ENCODE measurements around the gene RNF150. TPM values are rescaled to one million over a fixed set of nuclear protein-coding genes. Genes with fewer than 3 reads are reported as not detected.

Gene RNF150
- total and polyA plus RNA-seq, 2 of the 8 experiments (the other 6 are each of a cell fraction or from before 2014, with no cell fraction given) = 3.4 to 4.8 TPM

GRCh38 chr4:141080668-141081067 is 52.6 kb downstream of the RNF150 start:
- ChIA-PET POLR2A (ENCODE audit: partially characterized antibody) (no interaction called here), CTCF (ENCODE audit: partially characterized antibody) (no interaction called here)
- Histone ChIP-seq H3K23me2 (ENCODE audit: low read depth, low read length) (no peaks in the 10 kb centered on the region), H3K36me3 (ENCODE audit: control insufficient read depth in 2 of 4, insufficient read depth in 4 of 4, low read length in 3 of 4) (no peaks in the 10 kb centered on the region), H2AK5ac (ENCODE audit: low read depth, low read length) (no peak overlapping the region), H4K8ac (ENCODE audit: extremely low read depth, insufficient read depth, low read length) (no peak overlapping the region), H2BK15ac (ENCODE audit: low read length) (no peak overlapping the region), H3K27ac (ENCODE audit: low read depth, low read length) (no peak overlapping the region), H2BK20ac (ENCODE audit: low read length) (no peak overlapping the region), H3K79me1 (ENCODE audit: low read depth, low read length) (no peaks in the 10 kb centered on the region), H4K20me1 (replicated peaks in 1 of 2; ENCODE audit: control insufficient read depth in 1 of 2, insufficient read depth in 2 of 2, low read length in 2 of 2) (no peaks in the 10 kb centered on the region), H3K79me2 (ENCODE audit: control insufficient read depth in 1 of 2, insufficient read depth in 2 of 2, low read length in 2 of 2) (no peaks in the 10 kb centered on the region), H2BK120ac (replicated peaks; ENCODE audit: low read depth, low read length) (no peak overlapping the region), H3K4me1 (replicated peaks in 1 of 4; ENCODE audit: control insufficient read depth in 3 of 4, insufficient read depth in 4 of 4, low read length in 3 of 4) (peaks cover 0 to 5% (median 3%) of the 10 kb centered on the region in 4 experiments; a peak in 3 of 7 replicates), H2AFZ (ENCODE audit: low read length) (no peak overlapping the region), H4K5ac (ENCODE audit: insufficient read length, low read depth, low read length) (no peak overlapping the region), H3K14ac (ENCODE audit: insufficient read length) (no peak overlapping the region), H3K4ac (replicated peaks; ENCODE audit: insufficient read length, low read depth, low read length) (no peak overlapping the region), H4K91ac (replicated peaks; ENCODE audit: insufficient read length, low read length) (no peak overlapping the region), H2BK12ac (ENCODE audit: low read depth, low read length) (no peak overlapping the region), H3K18ac (ENCODE audit: extremely low read depth, low read length) (no peak overlapping the region), H3K23ac (ENCODE audit: insufficient read length) (no peak overlapping the region), H3K9ac (replicated peaks in 1 of 4; ENCODE audit: extremely low read depth in 1 of 4, low read depth in 3 of 4, low read length in 3 of 4) (no peak overlapping the region), H3K4me2 (ENCODE audit: insufficient read depth in 1 of 2, low read depth in 2 of 2, low read length in 2 of 2) (no peak overlapping the region), H3K27me3 (replicated peaks in 1 of 4; ENCODE audit: control insufficient read depth in 3 of 4, extremely low read depth in 1 of 4, insufficient read depth in 3 of 4, low read length in 3 of 4) (no peaks in the 10 kb centered on the region), H2BK5ac (ENCODE audit: low read depth, low read length) (no peak overlapping the region), H3K9me3 (ENCODE audit: insufficient read depth in 2 of 2, low read depth in 1 of 2, low read length in 1 of 2) (peaks cover 0 to 5% of the 10 kb centered on the region in 2 experiments; a peak in 1 of 4 replicates), H3K56ac (replicated peaks; ENCODE audit: insufficient read length, low read depth, low read length) (no peak overlapping the region), H3K4me3 (ENCODE audit: extremely low read depth in 1 of 4, insufficient read depth in 2 of 4, low read depth in 3 of 4, low read length in 4 of 4) (no peak overlapping the region)
- 82% methylated on average over 8 of the region's 8 CpGs; no CpG with 5 or more reads in 1 of the 2 experiments for WGBS, 2 experiments (ENCODE audit: extremely low coverage in 1 of 2, insufficient coverage in 1 of 2, insufficient read length in 1 of 2, insufficient replicate concordance in 2 of 2, low coverage in 1 of 2, low lambda C conversion rate in 2 of 2, missing lambda C conversion rate in 1 of 2)
- no peak for DNase-seq (ENCODE audit: low read depth in 1 of 2, low spot score in 2 of 2)
- FAIRE-seq = no peak
- TF ChIP-seq ATF2 (IDR thresholded peaks at IDR 0.05; ENCODE audit: low read length) (no peak), SUZ12 (IDR thresholded peaks at IDR 0.05; ENCODE audit: low read length) (no peak), CBX5 (IDR thresholded peaks at IDR 0.05; ENCODE audit: low read depth, low read length) (no peak), E2F6 (IDR thresholded peaks at IDR 0.05) (no peak), TAF7 (optimal IDR thresholded peaks at IDR 0.05; ENCODE audit: borderline replicate concordance, low read depth, low read length) (no peak), ZNF274 (IDR thresholded peaks at IDR 0.05; ENCODE audit: borderline replicate concordance, extremely low read depth, low read length) (no peak), TCF12 (IDR thresholded peaks at IDR 0.05; ENCODE audit: low read depth, low read length) (no peak), TEAD4 (IDR thresholded peaks at IDR 0.05; ENCODE audit: low read depth, low read length) (no peak), PHF8 (conservative IDR thresholded peaks at IDR 0.05; ENCODE audit: low read depth, low read length) (no peak), RXRA (IDR thresholded peaks at IDR 0.05; ENCODE audit: insufficient read depth, low read depth, low read length) (no peak), CBX8 (IDR thresholded peaks at IDR 0.05; ENCODE audit: borderline replicate concordance, low read depth, low read length) (no peak)
- TF ChIP-seq, protein P1, sequence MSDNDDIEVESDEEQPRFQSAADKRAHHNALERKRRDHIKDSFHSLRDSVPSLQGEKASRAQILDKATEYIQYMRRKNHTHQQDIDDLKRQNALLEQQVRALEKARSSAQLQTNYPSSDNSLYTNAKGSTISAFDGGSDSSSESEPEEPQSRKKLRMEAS (IDR thresholded peaks at IDR 0.05) = no peak

All from H1 (cell line).